ENCODE measurements around the gene CDH16. TPM values are rescaled to one million over a fixed set of nuclear protein-coding genes. Genes with fewer than 3 reads are reported as not detected.

The CDH16 gene
- total RNA-seq, 1 experiment from 2014 or later: not detected

- Histone ChIP-seq H3K27me3 (ENCODE audit: low read length) (no peaks in the 10 kb centered on the region), H3K4me3 (ENCODE audit: low read length) (no peak overlapping the region), H3K36me3 (ENCODE audit: insufficient read depth, low read length) (0 out of 2 replicates have a peak, but pooled peaks cover 2% of the 10 kb centered on the region), H2AFZ (ENCODE audit: low read length) (no peak overlapping the region), H3K9ac (ENCODE audit: low read length) (no peak overlapping the region), H3K27ac (ENCODE audit: low read length) (no peak overlapping the region), H3K4me1 (ENCODE audit: low read length) (peaks cover 3% of the 10 kb centered on the region; the same call in 1 of the 2 replicates), H4K20me1 (ENCODE audit: insufficient read depth, low read depth, low read length) (no peaks in the 10 kb centered on the region), H3K79me2 (ENCODE audit: low read length) (no peaks in the 10 kb centered on the region), H3K4me2 (ENCODE audit: low read depth, low read length, poor library complexity, severe bottlenecking) (no peak overlapping the region), H3K9me3 (ENCODE audit: low read length) (no peaks in the 10 kb centered on the region), H3K9me2 (replicated peaks; ENCODE audit: insufficient read depth, low read length) (no peaks in the 10 kb centered on the region)
- no peak for DNase-seq
These were observed 25.4 kb upstream of the CDH16 start for GRCh38 chr16:66944054-66944441.

GRCh38 chr16:66943426-66944053, 24.9 kb upstream of the CDH16 start:
- no peaks in the 10 kb centered on the region for H3K79me2 ChIP-seq (ENCODE audit: low read length)
- no peaks in the 10 kb centered on the region for H3K9me3 ChIP-seq (ENCODE audit: low read length)
- no peak for DNase-seq
- no peak overlapping the region for H3K4me2 ChIP-seq (ENCODE audit: low read depth, low read length, poor library complexity, severe bottlenecking)
- no peak overlapping the region for H3K9ac ChIP-seq (ENCODE audit: low read length)
- H4K20me1 ChIP-seq (ENCODE audit: insufficient read depth, low read depth, low read length): no peaks in the 10 kb centered on the region
- no peak overlapping the region for H2AFZ ChIP-seq (ENCODE audit: low read length)
- no peaks in the 10 kb centered on the region for H3K9me2 ChIP-seq (replicated peaks; ENCODE audit: insufficient read depth, low read length)
- peaks cover 3% of the 10 kb centered on the region; the same call in 1 of the 2 replicates for H3K4me1 ChIP-seq (ENCODE audit: low read length)
- H3K4me3 ChIP-seq (ENCODE audit: low read length): no peak overlapping the region
- 0 out of 2 replicates have a peak, but pooled peaks cover 2% of the 10 kb centered on the region for H3K36me3 ChIP-seq (ENCODE audit: insufficient read depth, low read length)
- no peaks in the 10 kb centered on the region for H3K27me3 ChIP-seq (ENCODE audit: low read length)
- H3K27ac ChIP-seq (ENCODE audit: low read length): no peak overlapping the region

GRCh38 chr16:66942981-66943380, 24.3 kb upstream of the CDH16 start:
- no peaks in the 10 kb centered on the region for H3K9me2 ChIP-seq (replicated peaks; ENCODE audit: insufficient read depth, low read length)
- H2AFZ ChIP-seq (ENCODE audit: low read length): no peak overlapping the region
- no peaks in the 10 kb centered on the region for H4K20me1 ChIP-seq (ENCODE audit: insufficient read depth, low read depth, low read length)
- H3K27me3 ChIP-seq (ENCODE audit: low read length): no peaks in the 10 kb centered on the region
- H3K27ac ChIP-seq (ENCODE audit: low read length): no peak overlapping the region
- H3K79me2 ChIP-seq (ENCODE audit: low read length): no peaks in the 10 kb centered on the region
- H3K36me3 ChIP-seq (ENCODE audit: insufficient read depth, low read length): 0 out of 2 replicates have a peak, but pooled peaks cover 2% of the 10 kb centered on the region
- H3K4me1 ChIP-seq (ENCODE audit: low read length): peaks cover 3% of the 10 kb centered on the region; the same call in 1 of the 2 replicates
- no peak overlapping the region for H3K4me3 ChIP-seq (ENCODE audit: low read length)
- H3K9me3 ChIP-seq (ENCODE audit: low read length): no peaks in the 10 kb centered on the region
- H3K9ac ChIP-seq (ENCODE audit: low read length): no peak overlapping the region
- no peak for DNase-seq
- H3K4me2 ChIP-seq (ENCODE audit: low read depth, low read length, poor library complexity, severe bottlenecking): no peak overlapping the region

GRCh38 chr16:66940236-66940635, 21.6 kb upstream of the CDH16 start:
- no peak overlapping the region for H3K9ac ChIP-seq (ENCODE audit: low read length)
- no peaks in the 10 kb centered on the region for H3K9me3 ChIP-seq (ENCODE audit: low read length)
- H3K79me2 ChIP-seq (ENCODE audit: low read length): peaks cover 14% of the 10 kb centered on the region
- H3K4me2 ChIP-seq (ENCODE audit: low read depth, low read length, poor library complexity, severe bottlenecking): no peak overlapping the region
- H3K27me3 ChIP-seq (ENCODE audit: low read length): no peaks in the 10 kb centered on the region
- H3K27ac ChIP-seq (ENCODE audit: low read length): no peak overlapping the region
- H2AFZ ChIP-seq (ENCODE audit: low read length): no peak overlapping the region
- no peak overlapping the region for H3K4me3 ChIP-seq (ENCODE audit: low read length)
- 0 out of 2 replicates have a peak, but pooled peaks cover 2% of the 10 kb centered on the region for H3K36me3 ChIP-seq (ENCODE audit: insufficient read depth, low read length)
- no peaks in the 10 kb centered on the region for H4K20me1 ChIP-seq (ENCODE audit: insufficient read depth, low read depth, low read length)
- H3K9me2 ChIP-seq (replicated peaks; ENCODE audit: insufficient read depth, low read length): no peaks in the 10 kb centered on the region
- no peak for DNase-seq
- peaks cover 8% of the 10 kb centered on the region for H3K4me1 ChIP-seq (ENCODE audit: low read length)

GRCh38 chr16:66939366-66939765, 20.7 kb upstream of the CDH16 start:
- Histone ChIP-seq H3K4me3 (ENCODE audit: low read length) (no peak overlapping the region), H3K79me2 (ENCODE audit: low read length) (peaks cover 23% of the 10 kb centered on the region), H3K9me2 (replicated peaks; ENCODE audit: insufficient read depth, low read length) (no peaks in the 10 kb centered on the region), H3K9ac (ENCODE audit: low read length) (no peak overlapping the region), H3K4me2 (ENCODE audit: low read depth, low read length, poor library complexity, severe bottlenecking) (no peak overlapping the region), H3K9me3 (ENCODE audit: low read length) (no peaks in the 10 kb centered on the region), H3K27me3 (ENCODE audit: low read length) (no peaks in the 10 kb centered on the region), H2AFZ (ENCODE audit: low read length) (no peak overlapping the region), H3K27ac (ENCODE audit: low read length) (no peak overlapping the region), H3K36me3 (ENCODE audit: insufficient read depth, low read length) (0 out of 2 replicates have a peak, but pooled peaks cover 2% of the 10 kb centered on the region), H4K20me1 (ENCODE audit: insufficient read depth, low read depth, low read length) (no peaks in the 10 kb centered on the region), H3K4me1 (ENCODE audit: low read length) (peaks cover 11% of the 10 kb centered on the region)
- DNase-seq: no peak

GRCh38 chr16:66937725-66938337, 19.1 kb upstream of the CDH16 start:
- Histone ChIP-seq H4K20me1 (ENCODE audit: insufficient read depth, low read depth, low read length) (peaks cover 9% of the 10 kb centered on the region; the same call in 1 of the 2 replicates), H3K9ac (ENCODE audit: low read length) (no peak overlapping the region), H3K9me3 (ENCODE audit: low read length) (no peaks in the 10 kb centered on the region), H3K4me3 (ENCODE audit: low read length) (no peak overlapping the region), H3K36me3 (ENCODE audit: insufficient read depth, low read length) (0 out of 2 replicates have a peak, but pooled peaks cover 2% of the 10 kb centered on the region), H3K4me2 (ENCODE audit: low read depth, low read length, poor library complexity, severe bottlenecking) (no peak overlapping the region), H3K4me1 (ENCODE audit: low read length) (peaks cover 19% of the 10 kb centered on the region), H3K79me2 (ENCODE audit: low read length) (peaks cover 37% of the 10 kb centered on the region), H2AFZ (ENCODE audit: low read length) (no peak overlapping the region), H3K27me3 (ENCODE audit: low read length) (no peaks in the 10 kb centered on the region), H3K27ac (ENCODE audit: low read length) (no peak overlapping the region), H3K9me2 (replicated peaks; ENCODE audit: insufficient read depth, low read length) (no peaks in the 10 kb centered on the region)
- no peak for DNase-seq

GRCh38 chr16:66936889-66937554, 18.3 kb upstream of the CDH16 start:
- Histone ChIP-seq H3K27ac (ENCODE audit: low read length) (no peak overlapping the region), H3K36me3 (ENCODE audit: insufficient read depth, low read length) (0 out of 2 replicates have a peak, but pooled peaks cover 6% of the 10 kb centered on the region), H3K4me1 (ENCODE audit: low read length) (peaks cover 25% of the 10 kb centered on the region), H3K9me2 (replicated peaks; ENCODE audit: insufficient read depth, low read length) (no peaks in the 10 kb centered on the region), H3K4me3 (ENCODE audit: low read length) (no peak overlapping the region), H3K79me2 (ENCODE audit: low read length) (peaks cover 42% of the 10 kb centered on the region), H4K20me1 (ENCODE audit: insufficient read depth, low read depth, low read length) (peaks cover 12% of the 10 kb centered on the region; the same call in 1 of the 2 replicates), H2AFZ (ENCODE audit: low read length) (no peak overlapping the region), H3K9me3 (ENCODE audit: low read length) (no peaks in the 10 kb centered on the region), H3K9ac (ENCODE audit: low read length) (no peak overlapping the region), H3K4me2 (ENCODE audit: low read depth, low read length, poor library complexity, severe bottlenecking) (no peak overlapping the region), H3K27me3 (ENCODE audit: low read length) (no peaks in the 10 kb centered on the region)
- peak; percentile 41 for DNase-seq

- Histone ChIP-seq H2AFZ (ENCODE audit: low read length) (no peak overlapping the region), H3K4me1 (ENCODE audit: low read length) (peaks cover 25% of the 10 kb centered on the region), H3K36me3 (ENCODE audit: insufficient read depth, low read length) (0 out of 2 replicates have a peak, but pooled peaks cover 11% of the 10 kb centered on the region), H3K9me2 (replicated peaks; ENCODE audit: insufficient read depth, low read length) (no peaks in the 10 kb centered on the region), H4K20me1 (ENCODE audit: insufficient read depth, low read depth, low read length) (peaks cover 12% of the 10 kb centered on the region; the same call in 1 of the 2 replicates), H3K9me3 (ENCODE audit: low read length) (no peaks in the 10 kb centered on the region), H3K4me3 (ENCODE audit: low read length) (no peak overlapping the region), H3K9ac (ENCODE audit: low read length) (no peak overlapping the region), H3K27me3 (ENCODE audit: low read length) (no peaks in the 10 kb centered on the region), H3K4me2 (ENCODE audit: low read depth, low read length, poor library complexity, severe bottlenecking) (no peak overlapping the region), H3K79me2 (ENCODE audit: low read length) (peaks cover 42% of the 10 kb centered on the region), H3K27ac (ENCODE audit: low read length) (no peak overlapping the region)
- no peak for DNase-seq
These were observed 17.8 kb upstream of the CDH16 start for GRCh38 chr16:66936462-66936861.
